Sigmoid colon (tissue), 4 donors: Measurements from ENCODE around the gene TMED1.

Experiments used
- EP300 ChIP-seq, 4 donors: sonication (generic); formaldehyde crosslinking; IDR thresholded peaks; one replicate each; pipeline ENCODE4 v1.6.1; 2017; ENCODE audit warnings: antibody characterized with exemption in 4 of 4
- POLR2AphosphoS5 ChIP-seq, 4 donors: sonication (generic); formaldehyde crosslinking; IDR thresholded peaks; one replicate each; pipeline ENCODE4 v1.6.1; 2017; ENCODE audit warnings: antibody characterized with exemption in 4 of 4
- TF ChIP-seq, protein P1 (sequence below), 4 experiments: fragments of 450-650 bp in 3 of 4; fragments of 200-600 bp in 1 of 4; IDR thresholded peaks; one replicate each; pipeline ENCODE4 v1.5.1; 2016 to 2019; ENCODE audit warnings: antibody characterized with exemption in 4 of 4, mild to moderate bottlenecking in 3 of 4, moderate library complexity in 2 of 4

DNA sequence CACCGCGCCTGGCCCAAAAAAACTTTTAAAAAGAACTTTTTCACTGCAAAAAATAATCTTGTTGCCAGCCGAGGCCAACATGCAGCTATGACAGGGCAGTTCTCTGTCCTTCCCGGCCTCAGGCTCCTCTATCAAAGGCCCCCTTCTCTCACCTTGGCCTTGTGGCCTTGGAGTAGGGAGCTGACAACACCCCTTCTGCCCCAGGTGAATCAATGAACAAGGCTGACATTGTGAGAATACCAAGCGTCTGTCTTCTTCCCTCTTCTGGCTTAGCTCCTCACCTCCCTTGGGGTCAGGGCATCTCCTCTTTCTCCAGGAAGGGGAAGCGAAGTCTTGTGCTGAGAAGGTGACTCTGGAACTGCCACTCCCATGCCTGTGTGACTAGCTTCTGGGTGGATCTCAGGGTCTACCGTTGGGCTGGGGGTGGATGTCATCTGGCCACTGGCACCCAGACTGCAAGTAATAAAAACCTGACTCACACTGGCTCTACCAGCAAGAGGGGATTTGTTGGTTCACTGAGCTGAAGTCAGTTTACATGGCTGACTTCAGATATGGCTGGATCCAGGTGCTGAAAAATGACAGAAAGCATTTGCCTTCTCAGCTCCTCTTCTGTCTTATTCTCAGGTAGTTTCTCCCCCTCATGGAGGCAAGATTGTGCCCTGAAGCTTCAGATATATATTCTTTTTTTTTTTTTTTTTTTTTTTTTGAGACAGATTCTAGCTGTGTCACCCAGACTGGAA, 18.5 kb upstream of the TMED1 start:
- TF ChIP-seq, protein P1, sequence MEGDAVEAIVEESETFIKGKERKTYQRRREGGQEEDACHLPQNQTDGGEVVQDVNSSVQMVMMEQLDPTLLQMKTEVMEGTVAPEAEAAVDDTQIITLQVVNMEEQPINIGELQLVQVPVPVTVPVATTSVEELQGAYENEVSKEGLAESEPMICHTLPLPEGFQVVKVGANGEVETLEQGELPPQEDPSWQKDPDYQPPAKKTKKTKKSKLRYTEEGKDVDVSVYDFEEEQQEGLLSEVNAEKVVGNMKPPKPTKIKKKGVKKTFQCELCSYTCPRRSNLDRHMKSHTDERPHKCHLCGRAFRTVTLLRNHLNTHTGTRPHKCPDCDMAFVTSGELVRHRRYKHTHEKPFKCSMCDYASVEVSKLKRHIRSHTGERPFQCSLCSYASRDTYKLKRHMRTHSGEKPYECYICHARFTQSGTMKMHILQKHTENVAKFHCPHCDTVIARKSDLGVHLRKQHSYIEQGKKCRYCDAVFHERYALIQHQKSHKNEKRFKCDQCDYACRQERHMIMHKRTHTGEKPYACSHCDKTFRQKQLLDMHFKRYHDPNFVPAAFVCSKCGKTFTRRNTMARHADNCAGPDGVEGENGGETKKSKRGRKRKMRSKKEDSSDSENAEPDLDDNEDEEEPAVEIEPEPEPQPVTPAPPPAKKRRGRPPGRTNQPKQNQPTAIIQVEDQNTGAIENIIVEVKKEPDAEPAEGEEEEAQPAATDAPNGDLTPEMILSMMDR (IDR thresholded peaks at IDR 0.05): no peak
- TF ChIP-seq EP300 (IDR thresholded peaks at IDR 0.05) (no peak), POLR2AphosphoS5 (IDR thresholded peaks at IDR 0.05) (no peak)
